ENCODE measurements around the gene CDK14.

DNA sequence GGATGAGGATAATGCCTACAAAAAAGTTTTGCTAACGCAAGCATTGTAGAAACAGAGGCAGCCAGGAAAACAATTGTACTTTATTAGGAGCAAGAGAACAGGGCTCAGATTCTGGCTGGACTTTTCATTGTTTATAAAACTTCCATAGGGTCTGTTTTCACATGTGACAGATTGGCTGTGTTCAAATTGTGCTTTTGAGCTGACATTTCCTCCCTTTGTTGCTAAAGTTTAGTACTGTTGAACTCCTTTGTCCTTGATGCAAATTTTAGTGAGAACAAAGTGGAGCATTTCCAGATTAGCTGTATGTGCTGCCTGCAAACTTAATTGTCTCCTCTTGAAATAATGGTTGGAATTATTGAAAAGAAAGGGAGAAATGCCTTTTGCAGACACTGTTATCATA is 447.1 kb downstream of the CDK14 start:
- TF ChIP-seq SP1 (IDR thresholded peaks at IDR 0.05) (no peak), RAD21 (IDR thresholded peaks at IDR 0.05) (no peak)
- TF ChIP-seq, protein P1, sequence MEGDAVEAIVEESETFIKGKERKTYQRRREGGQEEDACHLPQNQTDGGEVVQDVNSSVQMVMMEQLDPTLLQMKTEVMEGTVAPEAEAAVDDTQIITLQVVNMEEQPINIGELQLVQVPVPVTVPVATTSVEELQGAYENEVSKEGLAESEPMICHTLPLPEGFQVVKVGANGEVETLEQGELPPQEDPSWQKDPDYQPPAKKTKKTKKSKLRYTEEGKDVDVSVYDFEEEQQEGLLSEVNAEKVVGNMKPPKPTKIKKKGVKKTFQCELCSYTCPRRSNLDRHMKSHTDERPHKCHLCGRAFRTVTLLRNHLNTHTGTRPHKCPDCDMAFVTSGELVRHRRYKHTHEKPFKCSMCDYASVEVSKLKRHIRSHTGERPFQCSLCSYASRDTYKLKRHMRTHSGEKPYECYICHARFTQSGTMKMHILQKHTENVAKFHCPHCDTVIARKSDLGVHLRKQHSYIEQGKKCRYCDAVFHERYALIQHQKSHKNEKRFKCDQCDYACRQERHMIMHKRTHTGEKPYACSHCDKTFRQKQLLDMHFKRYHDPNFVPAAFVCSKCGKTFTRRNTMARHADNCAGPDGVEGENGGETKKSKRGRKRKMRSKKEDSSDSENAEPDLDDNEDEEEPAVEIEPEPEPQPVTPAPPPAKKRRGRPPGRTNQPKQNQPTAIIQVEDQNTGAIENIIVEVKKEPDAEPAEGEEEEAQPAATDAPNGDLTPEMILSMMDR (IDR thresholded peaks at IDR 0.05; ENCODE audit: low read depth, low read length, missing input control) = no peak
